Gastroesophageal sphincter (tissue), 4 donors: Measurements from ENCODE around the gene ACTL7B. TPM values are rescaled to one million over a fixed set of nuclear protein-coding genes. Genes with fewer than 3 reads are reported as not detected.

ENCODE experiments used
- ATAC-seq: fragments of 150-250 bp; one replicate; pipeline ENCODE4 v1.9.1; 2016; ENCODE audit warnings: mild to moderate bottlenecking, moderate library complexity
- H3K27ac ChIP-seq, 4 donors: fragments of 200-600 bp; sonication (generic) in 3 of 4; 1 replicate in 3 of 4; 2 replicates in 1 of 4; pipeline ENCODE4 v1.5.1; 2016 to 2019
- H3K27me3 ChIP-seq: fragments of 200-600 bp; sonication (generic); one replicate; pipeline ENCODE4 v1.5.1; 2019
- H3K36me3 ChIP-seq, 2 donors: fragments of 200-600 bp; sonication (generic); one replicate each; pipeline ENCODE4 v1.5.1; 2019; ENCODE audit warnings: control low read depth in 1 of 2
- H3K4me1 ChIP-seq, 3 donors: fragments of 200-600 bp; sonication (generic); 1 replicate in 2 of 3; 2 replicates in 1 of 3; pipeline ENCODE4 v1.5.1; 2016 to 2019; ENCODE audit warnings: control low read depth in 2 of 3
- H3K4me3 ChIP-seq, 2 donors: fragments of 200-600 bp; sonication (generic); one replicate each; pipeline ENCODE4 v1.5.1; 2019; ENCODE audit warnings: mild to moderate bottlenecking in 1 of 2, moderate library complexity in 1 of 2
- H3K9me3 ChIP-seq, 3 donors: fragments of 200-600 bp; sonication (generic); one replicate each; pipeline ENCODE4 v1.5.1; 2017 to 2019; ENCODE audit warnings: control low read depth in 2 of 3
- EP300 ChIP-seq: sonication (generic); formaldehyde crosslinking; IDR thresholded peaks from one replicate; pipeline ENCODE4 v1.6.1; 2017; ENCODE audit warnings: antibody characterized with exemption, mild to moderate bottlenecking
- POLR2A ChIP-seq, 2 donors: fragments of 450-650 bp; IDR thresholded peaks; one replicate each; pipeline ENCODE4 v1.6.1; 2017; ENCODE audit warnings: antibody characterized with exemption in 2 of 2, mild to moderate bottlenecking in 2 of 2, moderate library complexity in 1 of 2
- POLR2AphosphoS5 ChIP-seq: sonication (generic); formaldehyde crosslinking; IDR thresholded peaks from one replicate; pipeline ENCODE4 v1.6.1; 2017; ENCODE audit warnings: antibody characterized with exemption
- WGBS, 2 donors: methylation state at CpG; one replicate each; pipeline ENCODE4 v1.1.5; 2018; ENCODE audit warnings: low coverage in 1 of 2; 5-methylcytosine and 5-hydroxymethylcytosine counted together
- total RNA-seq, 4 donors: library from RNA; depleted of rRNA; stranded (reverse); fragments of >200 nt; gene quantifications; one replicate each; pipeline ENCODE4 v1.1.0, GENCODE V29; 2016
- TF ChIP-seq, protein P1 (sequence below), 4 experiments: fragments of 200-600 bp in 2 of 4; fragments of 450-650 bp in 2 of 4; sonication (generic) in 1 of 4; IDR thresholded peaks; one replicate each; pipeline ENCODE4 v1.5.1; 2017 to 2019; ENCODE audit warnings: antibody characterized with exemption in 4 of 4, mild to moderate bottlenecking in 2 of 4, moderate library complexity in 2 of 4

The ACTL7B gene
- total RNA-seq, 4 donors from 2014 or later = not detected

DNA sequence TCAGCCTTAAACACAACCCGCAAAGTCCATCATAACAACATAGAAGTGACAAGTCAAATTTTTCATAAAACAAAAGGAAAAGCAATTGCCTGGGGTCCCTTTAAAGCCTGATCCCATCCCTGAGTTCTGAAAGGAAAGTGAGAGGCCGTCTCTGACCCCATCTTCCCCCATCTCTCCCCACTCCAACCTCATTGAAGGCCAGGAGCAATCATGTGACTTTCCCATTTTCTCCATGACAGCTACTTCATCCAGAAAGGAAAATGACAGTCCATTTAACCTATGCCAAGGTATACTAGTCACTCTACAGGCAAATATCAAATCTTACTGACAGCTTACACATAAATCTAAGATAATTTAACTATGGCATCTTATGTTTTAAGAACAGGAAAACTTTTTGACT lies 21.7 kb upstream of the ACTL7B start:
- WGBS, 2 donors = 67 to 90% methylated on average over 1 to 2 of the region's 2 CpGs

DNA sequence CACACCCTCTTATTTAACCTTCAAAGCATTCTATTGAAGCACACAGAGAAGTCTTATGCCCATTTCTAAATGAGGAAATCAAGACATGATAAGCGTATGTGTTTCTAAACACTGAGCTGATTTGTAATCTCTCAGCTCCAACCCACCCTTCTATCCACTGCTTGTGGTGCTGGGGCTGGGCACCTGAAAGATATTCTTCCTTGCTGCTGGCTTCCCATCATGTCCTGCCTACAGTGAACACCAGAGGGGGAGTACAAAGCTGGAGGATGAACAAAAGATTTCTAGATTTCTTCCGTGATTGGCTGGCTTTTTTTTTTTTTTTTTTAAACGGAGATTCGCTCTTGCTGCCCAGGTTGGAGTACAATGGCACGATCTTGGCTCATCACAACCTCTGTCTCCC lies 20.6 kb upstream of the ACTL7B start:
- Histone ChIP-seq H3K27ac (no peak overlapping the region), H3K27me3 (no peaks in the 10 kb centered on the region), H3K9me3 (no peaks in the 10 kb centered on the region), H3K36me3 (peaks cover 6 to 99% of the 10 kb centered on the region in 2 donors), H3K4me3 (no peak overlapping the region), H3K4me1 (no peaks in the 10 kb centered on the region)
- WGBS, 2 donors = 78 to 81% methylated on average over 2 to 4 of the region's 5 CpGs
- no peak for TF ChIP-seq EP300
- TF ChIP-seq POLR2AphosphoS5 = no peak
- TF ChIP-seq, protein P1, sequence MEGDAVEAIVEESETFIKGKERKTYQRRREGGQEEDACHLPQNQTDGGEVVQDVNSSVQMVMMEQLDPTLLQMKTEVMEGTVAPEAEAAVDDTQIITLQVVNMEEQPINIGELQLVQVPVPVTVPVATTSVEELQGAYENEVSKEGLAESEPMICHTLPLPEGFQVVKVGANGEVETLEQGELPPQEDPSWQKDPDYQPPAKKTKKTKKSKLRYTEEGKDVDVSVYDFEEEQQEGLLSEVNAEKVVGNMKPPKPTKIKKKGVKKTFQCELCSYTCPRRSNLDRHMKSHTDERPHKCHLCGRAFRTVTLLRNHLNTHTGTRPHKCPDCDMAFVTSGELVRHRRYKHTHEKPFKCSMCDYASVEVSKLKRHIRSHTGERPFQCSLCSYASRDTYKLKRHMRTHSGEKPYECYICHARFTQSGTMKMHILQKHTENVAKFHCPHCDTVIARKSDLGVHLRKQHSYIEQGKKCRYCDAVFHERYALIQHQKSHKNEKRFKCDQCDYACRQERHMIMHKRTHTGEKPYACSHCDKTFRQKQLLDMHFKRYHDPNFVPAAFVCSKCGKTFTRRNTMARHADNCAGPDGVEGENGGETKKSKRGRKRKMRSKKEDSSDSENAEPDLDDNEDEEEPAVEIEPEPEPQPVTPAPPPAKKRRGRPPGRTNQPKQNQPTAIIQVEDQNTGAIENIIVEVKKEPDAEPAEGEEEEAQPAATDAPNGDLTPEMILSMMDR (IDR thresholded peaks at IDR 0.05) = no peak
- TF ChIP-seq POLR2A (IDR thresholded peaks at IDR 0.05) = no peak
- no peak for ATAC-seq

More for the DNA sequence above, 21.7 kb upstream of the ACTL7B start:
- Histone ChIP-seq H3K9me3 (no peaks in the 10 kb centered on the region), H3K27me3 (no peaks in the 10 kb centered on the region), H3K27ac (no peak overlapping the region), H3K4me1 (no peaks in the 10 kb centered on the region), H3K4me3 (no peak overlapping the region), H3K36me3 (peaks cover 6 to 98% of the 10 kb centered on the region in 2 donors)
- ATAC-seq = no peak
- TF ChIP-seq EP300 = no peak

DNA sequence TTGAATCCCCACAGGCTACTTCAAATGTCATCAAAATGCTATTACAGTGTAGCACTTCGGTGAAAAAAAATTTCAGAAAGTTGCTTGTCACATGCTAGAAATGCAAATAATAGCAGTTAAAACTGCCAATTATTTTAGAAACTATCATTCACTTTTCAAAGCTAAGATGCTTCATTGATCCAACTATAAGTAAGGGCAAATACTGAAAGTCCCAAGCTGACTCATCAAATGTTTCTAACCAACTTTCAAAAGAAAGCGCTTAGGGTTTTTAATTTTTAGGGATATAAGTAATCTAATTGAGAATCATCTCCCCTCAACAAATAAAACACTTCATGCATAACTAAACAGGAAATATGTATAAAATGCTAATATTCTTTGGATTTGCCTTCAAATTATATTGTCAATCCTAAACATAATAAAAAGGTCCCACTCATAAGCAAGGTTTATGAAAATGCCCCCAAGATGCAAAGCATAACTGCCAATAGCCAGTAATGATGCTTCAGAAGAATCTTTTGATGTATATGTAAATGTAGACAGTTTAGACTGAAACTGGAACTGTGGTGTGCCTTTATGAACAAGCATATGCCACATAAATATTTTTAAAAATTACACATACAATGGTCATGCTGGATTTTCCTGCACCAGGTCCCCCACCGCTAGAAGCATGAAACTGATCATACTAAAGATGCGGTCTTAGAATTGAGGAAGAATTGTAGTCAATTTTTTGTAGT lies 18.4 kb upstream of the ACTL7B start:
- H3K36me3 ChIP-seq = peaks cover 6 to 97% of the 10 kb centered on the region in 2 donors
- no peak overlapping the region for H3K27ac ChIP-seq
- WGBS, 2 donors = 90 to 91% methylated on average over 3 to 4 of the region's 4 CpGs
- no peak for ATAC-seq
- no peak for TF ChIP-seq EP300
- no peaks in the 10 kb centered on the region for H3K27me3 ChIP-seq
- H3K4me1 ChIP-seq = no peaks in the 10 kb centered on the region
- H3K9me3 ChIP-seq = no peaks in the 10 kb centered on the region
- H3K4me3 ChIP-seq = no peak overlapping the region

DNA sequence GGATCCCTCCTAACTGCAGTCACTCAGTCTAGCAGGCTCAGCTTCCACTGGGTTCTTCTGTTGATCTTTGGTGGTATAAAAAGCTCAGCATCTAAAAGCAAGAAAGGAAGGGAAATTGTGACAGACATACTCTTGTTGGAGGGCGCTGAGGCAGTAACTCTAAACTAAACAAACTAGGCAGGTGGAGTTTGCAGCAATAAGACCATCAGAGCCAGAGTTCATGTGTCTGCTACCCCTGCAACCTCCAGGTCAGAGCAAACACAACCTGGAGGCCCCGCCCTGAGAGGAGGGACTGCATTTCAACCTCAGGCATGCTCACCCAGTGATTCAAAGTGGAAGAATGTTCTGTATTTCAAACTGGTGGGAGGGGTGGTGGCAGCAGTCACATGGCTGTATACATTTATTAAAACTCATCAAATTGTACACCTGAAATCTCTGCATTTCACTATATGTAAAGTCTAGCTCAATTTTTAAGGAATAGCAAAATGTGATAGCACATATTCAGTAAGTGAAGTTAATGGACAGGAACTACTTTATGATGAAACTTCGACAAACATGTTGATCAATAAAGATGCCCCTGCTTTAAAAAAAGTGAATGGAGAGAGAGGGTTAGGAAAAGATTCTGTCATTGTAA lies 13.4 kb upstream of the ACTL7B start:
- no peaks in the 10 kb centered on the region for H3K9me3 ChIP-seq

DNA sequence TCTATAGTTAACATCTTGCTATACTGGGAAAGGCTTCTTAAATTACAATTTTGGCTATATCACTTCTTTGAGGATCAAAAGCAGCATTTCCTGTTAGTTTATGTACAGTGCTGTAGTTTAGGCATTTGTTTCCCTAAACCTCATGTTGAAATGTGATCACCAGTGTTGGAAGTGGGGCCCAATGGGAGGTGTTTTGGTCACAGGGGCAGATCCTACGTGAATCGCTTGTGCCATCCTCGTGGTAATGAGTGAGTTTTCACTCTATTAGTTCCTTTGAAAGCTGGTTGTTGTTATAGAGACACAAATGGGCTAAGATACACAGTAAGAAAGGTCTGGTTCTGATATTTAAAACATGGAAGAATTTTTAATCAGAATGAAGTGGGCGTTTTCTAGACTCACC lies 12.0 kb upstream of the ACTL7B start:
- WGBS, 2 donors = 86 to 95% methylated on average over 4 of the region's 4 CpGs
- ATAC-seq = no peak
- Histone ChIP-seq H3K4me1 (no peaks in the 10 kb centered on the region), H3K27me3 (no peaks in the 10 kb centered on the region), H3K9me3 (no peaks in the 10 kb centered on the region), H3K36me3 (peaks cover 0 to 52% of the 10 kb centered on the region in 2 donors), H3K4me3 (no peak overlapping the region), H3K27ac (no peak overlapping the region)
- no peak for TF ChIP-seq POLR2AphosphoS5

More for the DNA sequence above, 13.4 kb upstream of the ACTL7B start:
- no peak for ATAC-seq
- Histone ChIP-seq H3K27me3 (no peaks in the 10 kb centered on the region), H3K36me3 (peaks cover 0 to 66% of the 10 kb centered on the region in 2 donors), H3K4me1 (no peaks in the 10 kb centered on the region), H3K4me3 (no peak overlapping the region), H3K27ac (no peak overlapping the region)
- WGBS, 2 donors = 100% methylated on average over 1 to 2 of the region's 3 CpGs
- TF ChIP-seq EP300 (no peak), POLR2A (IDR thresholded peaks at IDR 0.05) (no peak)

DNA sequence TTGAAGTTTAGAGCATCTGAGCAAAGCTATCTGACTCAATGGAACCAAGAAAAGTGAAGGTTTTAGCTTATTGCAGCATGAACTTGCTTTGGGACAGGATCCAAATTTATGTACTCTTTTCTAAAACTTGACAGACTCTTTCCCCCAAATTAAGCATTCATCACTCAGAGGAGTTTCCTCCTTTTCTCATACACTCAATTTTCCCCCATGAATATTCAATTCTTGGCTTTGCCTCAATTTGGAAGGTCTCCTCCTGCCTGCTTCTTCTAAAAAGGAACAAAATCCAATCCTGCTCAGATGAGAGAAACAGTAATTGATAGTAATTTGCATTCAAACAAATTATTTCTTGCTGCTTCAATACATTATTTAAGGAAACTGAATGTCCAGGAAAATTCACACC lies 11.3 kb upstream of the ACTL7B start:
- Histone ChIP-seq H3K27me3 (no peaks in the 10 kb centered on the region), H3K4me1 (no peaks in the 10 kb centered on the region), H3K9me3 (no peaks in the 10 kb centered on the region), H3K27ac (no peak overlapping the region), H3K36me3 (peaks cover 0 to 46% of the 10 kb centered on the region in 2 donors), H3K4me3 (no peak overlapping the region)
- ATAC-seq = no peak
- TF ChIP-seq POLR2A (IDR thresholded peaks at IDR 0.05) = no peak
- TF ChIP-seq, protein P1 (IDR thresholded peaks at IDR 0.05) = no peak
- no peak for TF ChIP-seq EP300
- no peak for TF ChIP-seq POLR2AphosphoS5

DNA sequence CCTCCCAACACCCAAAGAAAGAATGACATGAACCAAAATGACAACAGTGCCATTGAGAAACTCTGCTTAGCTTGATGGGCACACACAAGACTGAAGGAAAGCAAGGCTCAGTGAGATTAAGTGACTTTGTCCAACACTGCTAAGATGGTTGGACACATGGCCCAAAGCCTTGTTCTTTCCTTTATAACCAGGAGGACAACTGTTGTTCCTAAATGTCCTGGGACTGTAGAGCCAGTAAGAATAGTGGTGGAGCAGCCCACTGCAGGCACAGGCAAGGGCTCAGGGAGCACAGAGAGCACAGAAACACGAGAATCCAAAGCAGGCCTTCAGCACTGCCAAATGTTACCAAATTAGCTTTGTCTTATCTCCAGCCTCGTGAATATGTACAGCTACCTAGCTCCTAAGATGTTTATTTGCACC lies 10.2 kb upstream of the ACTL7B start:
- Histone ChIP-seq H3K36me3 (peaks cover 0 to 34% of the 10 kb centered on the region in 2 donors), H3K4me1 (no peaks in the 10 kb centered on the region), H3K27ac (no peak overlapping the region), H3K27me3 (no peaks in the 10 kb centered on the region), H3K9me3 (no peaks in the 10 kb centered on the region), H3K4me3 (no peak overlapping the region)
- TF ChIP-seq EP300 (no peak), POLR2A (IDR thresholded peaks at IDR 0.05) (no peak), POLR2AphosphoS5 (no peak)
- TF ChIP-seq, protein P1 (IDR thresholded peaks at IDR 0.05) = no peak
- WGBS, 2 donors = 53% methylated on average over 2 of the region's 2 CpGs; no CpG with 5 or more reads in 1 of the 2 donors
- ATAC-seq = no peak
